Measurements from ENCODE around the gene ZDHHC8. TPM values are rescaled to one million over a fixed set of nuclear protein-coding genes. Genes with fewer than 3 reads are reported as not detected.
A peak's percentile ranks its signal among the peaks of the same experiment; 100 is the strongest.

ZDHHC8 gene
- total and polyA plus RNA-seq, 2 experiments from 2014 or later, result 30.3 to 53.4 TPM

DNA sequence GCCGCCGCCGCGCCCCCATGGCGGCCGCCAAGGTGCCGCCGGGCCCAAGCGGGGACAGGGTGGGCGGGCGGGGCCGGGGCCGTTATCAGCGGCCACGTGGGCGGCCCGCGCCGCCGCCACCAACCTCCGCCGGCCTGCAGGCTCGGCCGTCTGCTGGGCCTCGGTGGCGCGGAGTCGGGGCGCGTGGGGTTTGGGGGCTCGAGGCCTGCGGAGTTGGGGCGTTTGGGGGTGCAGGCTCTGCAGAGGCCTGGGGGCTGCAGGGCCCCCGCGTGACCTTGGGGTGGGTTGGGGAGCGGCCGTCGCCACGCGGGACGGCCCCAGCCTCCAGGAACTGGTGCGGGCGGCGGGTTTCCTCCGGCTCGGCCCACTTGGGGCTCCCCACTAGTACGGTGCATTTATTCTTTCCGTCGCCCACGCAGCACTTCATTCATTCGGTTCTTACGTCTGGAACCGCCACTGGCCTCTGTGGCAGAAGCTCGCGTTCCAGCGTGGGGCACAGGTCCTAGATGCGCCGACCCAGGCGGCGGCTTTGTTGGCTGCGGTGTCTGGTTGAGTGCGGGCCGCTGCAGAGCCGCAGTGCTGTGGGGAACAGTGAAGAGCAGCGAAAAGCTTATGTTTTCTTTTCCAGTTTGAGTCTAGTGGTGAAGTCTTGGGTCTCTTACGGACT is 13.8 kb upstream of the ZDHHC8 start:
- Histone ChIP-seq H3K9me3 (ENCODE audit: low read depth) (no peaks in the 10 kb centered on the region), H3K4me3 (peak overlapping the region; percentile 85), H3K36me3 (peaks cover 25% of the 10 kb centered on the region), H3K4me1 (ENCODE audit: low read depth) (peaks cover 10% of the 10 kb centered on the region), H3K27ac (peak overlapping the region; percentile 75), H3K27me3 (no peaks in the 10 kb centered on the region)
- no peak for TF ChIP-seq CTCF (IDR thresholded peaks at IDR 0.05; ENCODE audit: low read depth, low read length)
- DNase-seq (ENCODE audit: low read depth in 1 of 2, low spot score in 1 of 2), result peak; percentile 30 to 43

DNA sequence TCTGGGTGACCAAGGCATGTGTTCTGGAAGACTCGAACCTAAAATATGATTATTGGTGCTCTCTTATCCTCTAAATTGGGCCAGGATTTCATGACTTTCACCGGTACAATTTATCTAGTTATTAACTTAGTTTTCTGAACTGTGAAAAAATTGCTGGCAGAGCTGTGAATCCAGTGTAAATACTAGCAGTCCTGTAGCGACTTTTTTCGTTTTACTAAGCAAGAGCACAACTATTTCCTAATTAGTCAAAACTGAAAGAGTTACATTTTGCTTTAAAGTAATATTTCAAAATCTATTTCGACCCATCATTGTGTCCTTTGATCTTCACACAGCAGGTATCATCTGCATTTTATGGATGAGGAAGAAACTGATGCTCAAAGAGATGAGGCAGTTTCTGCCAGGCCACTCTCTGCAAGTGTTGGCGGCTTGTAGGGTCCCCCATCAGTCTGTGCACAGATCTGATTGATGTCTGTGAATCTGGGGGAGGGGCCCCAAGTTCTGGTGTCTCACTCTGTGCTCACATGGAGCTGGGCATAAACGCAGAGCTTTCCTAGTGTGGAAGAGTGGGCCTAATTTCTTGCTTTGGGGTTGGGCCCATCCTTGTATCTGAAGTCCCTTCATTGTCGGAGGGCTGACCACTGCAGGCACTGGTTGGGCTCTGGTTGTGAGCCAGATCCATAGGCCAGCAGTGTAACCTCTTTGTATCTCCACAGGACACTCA is 13.1 kb upstream of the ZDHHC8 start:
- Histone ChIP-seq H3K36me3 (peaks cover 25% of the 10 kb centered on the region), H3K27ac (peak overlapping the region; percentile 75), H3K4me1 (ENCODE audit: low read depth) (peaks cover 10% of the 10 kb centered on the region)

GRCh38 chr22:20121856-20122415 is 9.7 kb upstream of the ZDHHC8 start:
- Histone ChIP-seq H3K4me1 (ENCODE audit: low read depth) (peaks cover 6% of the 10 kb centered on the region), H3K36me3 (peaks cover 45% of the 10 kb centered on the region), H3K4me3 (no peak overlapping the region), H3K27me3 (no peaks in the 10 kb centered on the region), H3K27ac (no peak overlapping the region), H3K9me3 (ENCODE audit: low read depth) (no peaks in the 10 kb centered on the region)
- TF ChIP-seq CTCF (IDR thresholded peaks at IDR 0.05; ENCODE audit: low read depth, low read length), result no peak
- no peak for DNase-seq (ENCODE audit: low read depth in 1 of 2, low spot score in 1 of 2)

More for the DNA sequence above, 13.1 kb upstream of the ZDHHC8 start:
- DNase-seq (ENCODE audit: low read depth in 1 of 2, low spot score in 1 of 2), result no peak
- no peaks in the 10 kb centered on the region for H3K27me3 ChIP-seq
- TF ChIP-seq CTCF (IDR thresholded peaks at IDR 0.05; ENCODE audit: low read depth, low read length), result no peak
- peak overlapping the region; percentile 85 for H3K4me3 ChIP-seq
- H3K9me3 ChIP-seq (ENCODE audit: low read depth), result no peaks in the 10 kb centered on the region

DNA sequence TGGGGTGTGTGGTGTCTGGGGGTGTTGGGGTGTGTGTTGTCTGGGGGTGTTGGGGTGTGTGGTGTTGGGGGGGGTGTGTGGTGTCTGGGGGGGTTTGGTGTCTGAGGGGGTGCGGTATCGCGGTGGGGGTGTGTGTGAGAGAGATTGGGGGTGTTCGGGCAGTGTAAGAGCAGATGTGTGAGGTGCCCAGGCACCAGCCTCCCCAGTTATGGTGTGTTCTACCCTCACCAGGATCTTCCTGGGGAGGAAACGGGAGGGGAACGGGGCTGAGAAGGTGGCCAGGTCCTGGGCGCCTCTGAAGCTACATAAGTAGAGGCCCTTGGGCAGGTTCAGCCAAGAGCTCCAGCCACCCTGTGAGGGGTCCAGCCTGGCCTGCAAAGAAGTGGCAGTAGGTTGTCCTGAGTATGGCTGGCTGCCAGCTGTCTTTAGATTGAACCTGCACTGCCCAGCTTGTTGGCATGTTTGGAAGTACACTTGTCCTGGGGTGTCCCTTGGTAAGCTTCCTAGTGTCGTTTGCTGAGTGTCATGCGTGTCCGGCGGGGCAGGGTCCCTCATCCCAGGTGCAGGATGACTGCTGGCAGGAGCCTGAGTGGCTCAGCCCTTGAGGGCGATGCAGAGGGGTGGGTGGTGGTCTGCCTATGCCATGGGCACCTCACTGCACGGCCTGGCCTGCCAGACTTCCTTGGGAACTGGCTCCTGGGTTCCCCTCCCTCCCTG is 8.1 kb upstream of the ZDHHC8 start:
- Histone ChIP-seq H3K4me3 (no peak overlapping the region), H3K4me1 (ENCODE audit: low read depth) (peaks cover 4% of the 10 kb centered on the region), H3K36me3 (peaks cover 53% of the 10 kb centered on the region), H3K27me3 (no peaks in the 10 kb centered on the region), H3K27ac (no peak overlapping the region), H3K9me3 (ENCODE audit: low read depth) (no peaks in the 10 kb centered on the region)
- no peak for DNase-seq (ENCODE audit: low read depth in 1 of 2, low spot score in 1 of 2)
- no peak for TF ChIP-seq CTCF (IDR thresholded peaks at IDR 0.05; ENCODE audit: low read depth, low read length)

- H3K27ac ChIP-seq, result no peak overlapping the region
- TF ChIP-seq CTCF (IDR thresholded peaks at IDR 0.05; ENCODE audit: low read depth, low read length), result no peak
- DNase-seq (ENCODE audit: low read depth in 1 of 2, low spot score in 1 of 2), result no peak
- no peaks in the 10 kb centered on the region for H3K27me3 ChIP-seq
- no peaks in the 10 kb centered on the region for H3K4me1 ChIP-seq (ENCODE audit: low read depth)
- H3K4me3 ChIP-seq, result no peak overlapping the region
- peaks cover 51% of the 10 kb centered on the region for H3K36me3 ChIP-seq
- no peaks in the 10 kb centered on the region for H3K9me3 ChIP-seq (ENCODE audit: low read depth)
These were observed 7.4 kb upstream of the ZDHHC8 start for GRCh38 chr22:20124083-20124787.
